Adrenal gland (tissue), 12 donors: Measurements from ENCODE around the gene SRGAP1. TPM values are rescaled to one million over a fixed set of nuclear protein-coding genes. Genes with fewer than 3 reads are reported as not detected.

Source experiments
- DNase-seq, 7 donors: peaks; one replicate each; pipeline ENCODE4 v3.0.0-alpha.2; 2019 to 2020
- H3K27ac ChIP-seq, 5 donors: fragments of 200-600 bp; sonication (generic) in 4 of 5; 1 replicate in 3 of 5; 2 replicates in 2 of 5; pipeline versions ENCODE4 v1.5.1 to v1.8.0; 2016 to 2020; ENCODE audit warnings: mild to moderate bottlenecking in 1 of 5
- H3K27me3 ChIP-seq: fragments of 200-600 bp; 2 replicates; pipeline ENCODE4 v1.8.0; 2021
- H3K36me3 ChIP-seq, 2 donors: fragments of 200-600 bp; replicated peaks in 1 of 2; 1 replicate in 1 of 2; 2 replicates in 1 of 2; pipeline versions ENCODE4 v1.5.1 to v1.8.0; 2018 to 2022
- H3K4me1 ChIP-seq, 2 donors: fragments of 200-600 bp; replicated peaks in 1 of 2; 1 replicate in 1 of 2; 2 replicates in 1 of 2; pipeline versions ENCODE4 v1.5.1 to v1.8.0; 2018 to 2021
- H3K4me3 ChIP-seq, 4 donors: fragments of 200-600 bp; sonication (generic) in 3 of 4; one replicate each; pipeline ENCODE4 v1.5.1; 2016 to 2018
- H3K9me3 ChIP-seq, 3 donors: fragments of 200-600 bp; sonication (generic) in 1 of 3; replicated peaks in 1 of 3; 1 replicate in 2 of 3; 2 replicates in 1 of 3; pipeline versions ENCODE4 v1.5.1 to v1.8.0; 2016 to 2021
- POLR2A ChIP-seq, 2 donors: fragments of 450-650 bp; IDR thresholded peaks; one replicate each; pipeline ENCODE4 v1.6.1; 2017; ENCODE audit warnings: antibody characterized with exemption in 2 of 2, mild to moderate bottlenecking in 2 of 2, moderate library complexity in 1 of 2
- WGBS, 4 donors: extraction: QIAGEN DNeasy Blood & Tissue Kit in 2 of 4; methylation state at CpG; one replicate each; pipeline versions ENCODE4 v1.1.5 to v1.1.7; 2013 to 2017; 5-methylcytosine and 5-hydroxymethylcytosine counted together
- intact Hi-C, 2 donors: fragments of 100-400 bp; cut with DNase I; formaldehyde crosslinking; loops; one replicate each; pipeline versions ENCODE4 v1.14.1 to v1.15.0; 2022 to 2023
- polyA plus RNA-seq, 3 donors: library from polyadenylated mRNA; stranded (reverse); fragments of 200-250 nt in 2 of 3; fragments of 350-450 nt in 1 of 3; fragmentation: Illumina TruSeq in 1 of 3; extraction: RNeasy Lipid Tissue Mini Kit (QIAGEN cat#74804) in 1 of 3; gene quantifications; one replicate each; pipeline ENCODE4 v1.2.3, GENCODE V29; 2013 to 2014
- total RNA-seq, 9 donors: library from RNA; depleted of rRNA in 4 of 9; stranded (reverse); fragments of >200 nt in 4 of 9; fragments of 120-200 nt in 1 of 9; fragmentation: NEBNext Ultra II Directional in 1 of 9; extraction: Animal tissue kit (Norgen Biotek cat#: 25700) in 1 of 9; gene quantifications; one replicate each; pipeline versions ENCODE4 v1.1.0 to v1.2.4, GENCODE V29; 2013 to 2023
- TF ChIP-seq, protein P1 (sequence below), 6 experiments: fragments of 450-650 bp in 4 of 6; fragments of 200-600 bp in 2 of 6; sonication (generic) in 1 of 6; IDR thresholded peaks; 1 replicate in 5 of 6; 2 replicates in 1 of 6; pipeline versions ENCODE4 v1.5.1 to v1.8.0; 2016 to 2021; ENCODE audit warnings: antibody characterized with exemption in 6 of 6, mild to moderate bottlenecking in 2 of 6, moderate library complexity in 1 of 6
- donor health status: healthy with polysubstance abuse.
- donor health status: Bipolar disorder and iron deficiency.
- donor health status: DM: yes; HTN: yes; CAD: no.
- donor health status: DM: no; HTN: no; CAD: no.
- donor health status: DM: no; HTN: no; CAD: no.
- donor health status: DM: yes; HTN: yes; CAD: no.

The SRGAP1 gene
- total and polyA plus RNA-seq, 12 donors = 2.4 to 35.6 (median 9.8) TPM

DNA sequence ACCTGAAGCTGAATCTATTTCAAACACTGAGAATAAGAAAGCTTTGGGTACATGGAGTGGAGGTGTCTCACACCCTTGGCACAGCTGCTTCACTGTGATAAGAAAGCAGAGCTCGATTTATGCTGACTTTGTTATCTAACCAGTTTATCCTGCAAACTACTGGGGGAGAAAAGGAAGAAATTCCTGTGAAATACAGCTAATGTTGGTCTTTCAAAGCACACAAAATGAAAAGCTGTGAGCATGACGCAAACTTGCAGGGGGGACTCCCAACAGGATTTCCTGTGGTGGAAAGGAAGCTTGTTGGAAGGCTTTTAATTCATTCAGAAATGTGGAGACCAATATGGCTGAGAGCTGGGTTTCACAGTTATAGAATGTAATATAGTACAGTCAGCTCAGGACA lies 53.4 kb downstream of the SRGAP1 start:
- intact Hi-C loops = no loop called here
- Histone ChIP-seq H3K4me3 (no peak overlapping the region), H3K9me3 (no peaks in the 10 kb centered on the region), H3K27ac (no peak overlapping the region), H3K36me3 (no peaks in the 10 kb centered on the region), H3K4me1 (peaks cover 0 to 28% of the 10 kb centered on the region in 2 donors), H3K27me3 (no peaks in the 10 kb centered on the region)
- no peak for TF ChIP-seq POLR2A (IDR thresholded peaks at IDR 0.05)
- TF ChIP-seq, protein P1, sequence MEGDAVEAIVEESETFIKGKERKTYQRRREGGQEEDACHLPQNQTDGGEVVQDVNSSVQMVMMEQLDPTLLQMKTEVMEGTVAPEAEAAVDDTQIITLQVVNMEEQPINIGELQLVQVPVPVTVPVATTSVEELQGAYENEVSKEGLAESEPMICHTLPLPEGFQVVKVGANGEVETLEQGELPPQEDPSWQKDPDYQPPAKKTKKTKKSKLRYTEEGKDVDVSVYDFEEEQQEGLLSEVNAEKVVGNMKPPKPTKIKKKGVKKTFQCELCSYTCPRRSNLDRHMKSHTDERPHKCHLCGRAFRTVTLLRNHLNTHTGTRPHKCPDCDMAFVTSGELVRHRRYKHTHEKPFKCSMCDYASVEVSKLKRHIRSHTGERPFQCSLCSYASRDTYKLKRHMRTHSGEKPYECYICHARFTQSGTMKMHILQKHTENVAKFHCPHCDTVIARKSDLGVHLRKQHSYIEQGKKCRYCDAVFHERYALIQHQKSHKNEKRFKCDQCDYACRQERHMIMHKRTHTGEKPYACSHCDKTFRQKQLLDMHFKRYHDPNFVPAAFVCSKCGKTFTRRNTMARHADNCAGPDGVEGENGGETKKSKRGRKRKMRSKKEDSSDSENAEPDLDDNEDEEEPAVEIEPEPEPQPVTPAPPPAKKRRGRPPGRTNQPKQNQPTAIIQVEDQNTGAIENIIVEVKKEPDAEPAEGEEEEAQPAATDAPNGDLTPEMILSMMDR (IDR thresholded peaks at IDR 0.05) = no peak
- 23 to 41% (median 32%) methylated on average over 2 of the region's 2 CpGs for WGBS, 4 donors
- DNase-seq = peak in 1 of 7 donors; percentile 59

DNA sequence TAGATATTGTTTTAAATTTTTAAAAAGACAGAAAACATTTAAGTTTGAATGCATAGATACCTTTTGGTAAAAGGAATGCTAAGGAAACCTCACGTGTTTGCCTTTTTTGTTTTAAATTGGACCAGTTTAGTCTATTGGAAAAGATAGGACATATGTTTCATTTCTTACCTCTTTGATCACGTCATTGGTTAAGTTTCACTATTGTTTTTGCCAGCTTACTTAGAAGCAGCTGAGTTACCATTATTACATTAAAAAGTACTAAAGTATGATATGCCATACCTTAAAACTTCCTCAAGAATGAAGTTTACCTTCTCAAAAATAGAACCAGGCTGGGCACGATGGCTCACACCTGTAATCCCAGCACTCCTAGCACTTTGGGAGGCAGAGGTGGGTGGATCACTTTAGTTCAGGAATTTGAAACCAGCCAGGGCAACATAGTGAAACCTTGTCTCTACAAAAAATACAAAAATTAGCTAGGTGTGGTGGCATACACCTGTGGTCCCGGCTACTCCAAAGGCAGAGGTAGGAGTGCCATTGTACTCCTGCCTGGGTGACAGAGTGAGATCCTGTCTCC lies 54.4 kb downstream of the SRGAP1 start:
- no peak overlapping the region for H3K4me3 ChIP-seq
- no peaks in the 10 kb centered on the region for H3K27me3 ChIP-seq
- intact Hi-C loops = no loop called here
- TF ChIP-seq POLR2A (IDR thresholded peaks at IDR 0.05) = no peak
- TF ChIP-seq, protein P1 (IDR thresholded peaks at IDR 0.05) = no peak
- H3K4me1 ChIP-seq = peaks cover 0 to 28% of the 10 kb centered on the region in 2 donors
- no peaks in the 10 kb centered on the region for H3K9me3 ChIP-seq
- WGBS, 4 donors = 89 to 94% (median 89%) methylated on average over 4 of the region's 4 CpGs
- H3K27ac ChIP-seq = no peak overlapping the region
- no peak for DNase-seq
- H3K36me3 ChIP-seq = no peaks in the 10 kb centered on the region

DNA sequence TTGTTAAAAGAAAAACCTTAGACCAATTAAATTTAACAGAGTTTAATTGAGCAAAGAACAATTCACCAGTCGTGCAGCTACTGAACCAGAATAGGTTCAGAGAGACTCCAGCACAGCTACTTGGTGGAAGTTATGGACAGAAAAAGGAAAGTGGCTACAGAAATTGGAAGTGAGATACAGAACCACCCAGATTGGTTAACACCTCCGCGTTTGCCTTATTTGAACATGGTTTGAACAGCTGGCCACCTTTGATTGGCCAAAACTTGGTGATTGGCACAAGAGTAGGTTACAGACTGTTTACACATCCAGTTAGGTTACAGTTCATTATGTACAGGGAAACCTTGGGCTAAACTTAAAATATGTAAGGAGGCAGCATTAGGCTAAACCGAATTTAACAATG lies 54.9 kb downstream of the SRGAP1 start:
- no peaks in the 10 kb centered on the region for H3K9me3 ChIP-seq
- 89 to 94% (median 90%) methylated on average over 4 of the region's 4 CpGs for WGBS, 4 donors
- no peaks in the 10 kb centered on the region for H3K36me3 ChIP-seq
- H3K4me3 ChIP-seq = no peak overlapping the region
- TF ChIP-seq, protein P1 (IDR thresholded peaks at IDR 0.05) = no peak
- no peak for TF ChIP-seq POLR2A (IDR thresholded peaks at IDR 0.05)
- no peaks in the 10 kb centered on the region for H3K27me3 ChIP-seq
- H3K4me1 ChIP-seq = peaks cover 0 to 28% of the 10 kb centered on the region in 2 donors
- intact Hi-C loops = no loop called here
- DNase-seq = no peak
- H3K27ac ChIP-seq = no peak overlapping the region

DNA sequence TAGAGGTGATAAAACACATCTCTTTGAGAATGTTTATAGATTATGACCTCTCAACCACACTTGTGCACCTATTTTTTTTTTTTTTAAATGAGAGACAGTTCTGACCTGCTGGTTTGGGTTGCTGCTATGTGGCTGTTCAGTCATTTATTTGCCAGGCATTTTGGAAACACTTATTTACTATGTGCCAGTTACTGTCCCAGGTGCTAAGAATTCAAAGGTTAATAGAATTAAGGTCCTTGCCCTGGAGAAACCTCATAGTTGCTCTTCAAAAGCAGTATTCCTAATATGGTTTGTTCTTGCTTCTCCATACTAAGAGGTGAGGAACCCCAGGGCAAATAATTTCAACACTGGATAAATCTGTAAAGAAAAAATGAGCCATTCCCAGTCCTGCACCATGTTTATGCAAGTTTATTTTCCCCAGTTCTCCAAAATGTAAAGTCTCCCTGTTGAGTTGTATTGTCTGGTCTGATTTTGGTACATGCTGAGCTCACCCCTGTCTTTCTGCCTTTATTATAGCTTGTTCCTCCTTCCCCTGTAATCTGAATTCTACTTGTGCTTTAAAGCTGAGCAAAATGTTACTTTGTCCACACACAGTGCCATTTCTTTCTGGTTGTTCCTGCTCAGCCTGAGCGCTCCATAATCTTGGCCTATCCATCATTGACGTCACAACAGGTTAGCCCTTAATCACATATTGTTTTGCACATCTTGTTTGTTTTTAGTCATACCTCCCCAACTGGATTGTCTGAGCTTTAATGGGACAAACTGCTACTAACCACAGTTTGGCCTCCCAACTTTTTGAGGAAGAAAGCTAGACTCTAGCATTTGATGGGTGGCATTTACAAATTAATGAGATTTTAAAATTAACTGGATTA lies 56.7 kb downstream of the SRGAP1 start:
- 91 to 97% (median 95%) methylated on average over 2 of the region's 2 CpGs for WGBS, 4 donors
- Histone ChIP-seq H3K4me1 (peaks cover 0 to 23% of the 10 kb centered on the region in 2 donors), H3K27me3 (no peaks in the 10 kb centered on the region), H3K4me3 (no peak overlapping the region), H3K27ac (no peak overlapping the region), H3K9me3 (no peaks in the 10 kb centered on the region), H3K36me3 (no peaks in the 10 kb centered on the region)
- no peak for TF ChIP-seq POLR2A (IDR thresholded peaks at IDR 0.05)
- TF ChIP-seq, protein P1 (IDR thresholded peaks at IDR 0.05) = no peak
- intact Hi-C loops = no loop called here
- DNase-seq = no peak
